Adrenal gland (tissue), 12 donors: ENCODE results near the gene CUL2. TPM values are rescaled to one million over a fixed set of nuclear protein-coding genes. Genes with fewer than 3 reads are reported as not detected.

Source experiments
- DNase-seq, 7 donors: peaks; one replicate each; pipeline ENCODE4 v3.0.0-alpha.2; 2019 to 2020
- H3K27ac ChIP-seq, 5 donors: fragments of 200-600 bp; sonication (generic) in 4 of 5; 1 replicate in 3 of 5; 2 replicates in 2 of 5; pipeline versions ENCODE4 v1.5.1 to v1.8.0; 2016 to 2020; ENCODE audit warnings: mild to moderate bottlenecking in 1 of 5
- H3K27me3 ChIP-seq: fragments of 200-600 bp; 2 replicates; pipeline ENCODE4 v1.8.0; 2021
- H3K36me3 ChIP-seq, 2 donors: fragments of 200-600 bp; replicated peaks in 1 of 2; 1 replicate in 1 of 2; 2 replicates in 1 of 2; pipeline versions ENCODE4 v1.5.1 to v1.8.0; 2018 to 2022
- H3K4me1 ChIP-seq, 2 donors: fragments of 200-600 bp; replicated peaks in 1 of 2; 1 replicate in 1 of 2; 2 replicates in 1 of 2; pipeline versions ENCODE4 v1.5.1 to v1.8.0; 2018 to 2021
- H3K4me3 ChIP-seq, 4 donors: fragments of 200-600 bp; sonication (generic) in 3 of 4; one replicate each; pipeline ENCODE4 v1.5.1; 2016 to 2018
- H3K9me3 ChIP-seq, 3 donors: fragments of 200-600 bp; sonication (generic) in 1 of 3; replicated peaks in 1 of 3; 1 replicate in 2 of 3; 2 replicates in 1 of 3; pipeline versions ENCODE4 v1.5.1 to v1.8.0; 2016 to 2021
- POLR2A ChIP-seq, 2 donors: fragments of 450-650 bp; IDR thresholded peaks; one replicate each; pipeline ENCODE4 v1.6.1; 2017; ENCODE audit warnings: antibody characterized with exemption in 2 of 2, mild to moderate bottlenecking in 2 of 2, moderate library complexity in 1 of 2
- WGBS, 4 donors: extraction: QIAGEN DNeasy Blood & Tissue Kit in 2 of 4; methylation state at CpG; one replicate each; pipeline versions ENCODE4 v1.1.5 to v1.1.7; 2013 to 2017; 5-methylcytosine and 5-hydroxymethylcytosine counted together
- intact Hi-C, 2 donors: fragments of 100-400 bp; cut with DNase I; formaldehyde crosslinking; loops; one replicate each; pipeline versions ENCODE4 v1.14.1 to v1.15.0; 2022 to 2023
- polyA plus RNA-seq, 3 donors: library from polyadenylated mRNA; stranded (reverse); fragments of 200-250 nt in 2 of 3; fragments of 350-450 nt in 1 of 3; fragmentation: Illumina TruSeq in 1 of 3; extraction: RNeasy Lipid Tissue Mini Kit (QIAGEN cat#74804) in 1 of 3; gene quantifications; one replicate each; pipeline ENCODE4 v1.2.3, GENCODE V29; 2013 to 2014
- total RNA-seq, 9 donors: library from RNA; depleted of rRNA in 4 of 9; stranded (reverse); fragments of >200 nt in 4 of 9; fragments of 120-200 nt in 1 of 9; fragmentation: NEBNext Ultra II Directional in 1 of 9; extraction: Animal tissue kit (Norgen Biotek cat#: 25700) in 1 of 9; gene quantifications; one replicate each; pipeline versions ENCODE4 v1.1.0 to v1.2.4, GENCODE V29; 2013 to 2023
- TF ChIP-seq, protein P1 (sequence below), 6 experiments: fragments of 450-650 bp in 4 of 6; fragments of 200-600 bp in 2 of 6; sonication (generic) in 1 of 6; IDR thresholded peaks; 1 replicate in 5 of 6; 2 replicates in 1 of 6; pipeline versions ENCODE4 v1.5.1 to v1.8.0; 2016 to 2021; ENCODE audit warnings: antibody characterized with exemption in 6 of 6, mild to moderate bottlenecking in 2 of 6, moderate library complexity in 1 of 6
- donor health status: healthy with polysubstance abuse.
- donor health status: Bipolar disorder and iron deficiency.
- donor health status: DM: yes; HTN: yes; CAD: no.
- donor health status: DM: no; HTN: no; CAD: no.
- donor health status: DM: no; HTN: no; CAD: no.
- donor health status: DM: yes; HTN: yes; CAD: no.

CUL2 gene
- total and polyA plus RNA-seq, 12 donors: 6.2 to 52.2 (median 26.1) TPM

DNA sequence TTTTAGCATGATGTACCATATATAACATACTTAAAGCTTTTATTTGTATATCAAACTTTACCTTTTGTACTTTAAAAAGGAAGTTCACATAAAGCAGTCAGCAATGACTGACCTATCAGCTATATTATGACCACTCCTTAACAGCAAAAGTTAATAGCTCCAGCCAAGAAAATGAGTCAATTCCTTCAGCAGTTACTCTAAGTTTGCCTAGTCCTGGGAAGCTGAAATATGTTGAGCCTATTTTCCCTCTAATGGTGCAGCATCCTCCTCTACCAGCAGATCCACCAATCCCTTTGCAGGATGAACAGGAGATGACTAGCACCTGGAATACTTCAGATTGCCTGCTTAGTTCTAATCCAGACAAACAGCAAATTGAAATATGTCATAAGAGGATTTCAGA lies 64.2 kb downstream of the CUL2 start:
- Histone ChIP-seq H3K9me3 (no peaks in the 10 kb centered on the region), H3K4me1 (no peaks in the 10 kb centered on the region), H3K4me3 (no peak overlapping the region), H3K27ac (no peak overlapping the region), H3K36me3 (peaks cover 0 to 35% of the 10 kb centered on the region in 2 donors), H3K27me3 (no peaks in the 10 kb centered on the region)
- no peak for DNase-seq
- TF ChIP-seq POLR2A (IDR thresholded peaks at IDR 0.05): no peak
- TF ChIP-seq, protein P1, sequence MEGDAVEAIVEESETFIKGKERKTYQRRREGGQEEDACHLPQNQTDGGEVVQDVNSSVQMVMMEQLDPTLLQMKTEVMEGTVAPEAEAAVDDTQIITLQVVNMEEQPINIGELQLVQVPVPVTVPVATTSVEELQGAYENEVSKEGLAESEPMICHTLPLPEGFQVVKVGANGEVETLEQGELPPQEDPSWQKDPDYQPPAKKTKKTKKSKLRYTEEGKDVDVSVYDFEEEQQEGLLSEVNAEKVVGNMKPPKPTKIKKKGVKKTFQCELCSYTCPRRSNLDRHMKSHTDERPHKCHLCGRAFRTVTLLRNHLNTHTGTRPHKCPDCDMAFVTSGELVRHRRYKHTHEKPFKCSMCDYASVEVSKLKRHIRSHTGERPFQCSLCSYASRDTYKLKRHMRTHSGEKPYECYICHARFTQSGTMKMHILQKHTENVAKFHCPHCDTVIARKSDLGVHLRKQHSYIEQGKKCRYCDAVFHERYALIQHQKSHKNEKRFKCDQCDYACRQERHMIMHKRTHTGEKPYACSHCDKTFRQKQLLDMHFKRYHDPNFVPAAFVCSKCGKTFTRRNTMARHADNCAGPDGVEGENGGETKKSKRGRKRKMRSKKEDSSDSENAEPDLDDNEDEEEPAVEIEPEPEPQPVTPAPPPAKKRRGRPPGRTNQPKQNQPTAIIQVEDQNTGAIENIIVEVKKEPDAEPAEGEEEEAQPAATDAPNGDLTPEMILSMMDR (IDR thresholded peaks at IDR 0.05): no peak
- intact Hi-C loops: no loop called here

DNA sequence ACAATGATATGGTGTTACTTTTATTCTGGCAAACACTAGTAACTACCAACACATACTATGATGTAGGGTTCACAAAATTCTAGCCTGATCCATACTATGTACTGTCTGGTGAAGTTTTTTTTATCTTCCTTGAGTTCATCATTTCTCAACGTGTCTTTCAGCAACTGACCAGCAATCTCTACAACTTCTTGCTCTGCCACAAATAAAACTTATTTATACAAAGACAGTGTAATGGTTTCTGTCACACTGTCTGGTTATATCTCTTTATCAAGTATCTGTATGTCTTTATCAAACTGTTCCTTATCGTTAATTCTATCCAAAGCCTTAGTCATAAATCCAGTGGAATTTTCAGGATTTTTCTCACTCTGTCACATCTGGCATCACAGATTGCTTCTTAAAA lies 69.7 kb downstream of the CUL2 start:
- H3K9me3 ChIP-seq: no peaks in the 10 kb centered on the region
- 71 to 79% (median 74%) methylated on average over 2 of the region's 2 CpGs for WGBS, 4 donors
- TF ChIP-seq, protein P1 (IDR thresholded peaks at IDR 0.05): no peak
- no peak for TF ChIP-seq POLR2A (IDR thresholded peaks at IDR 0.05)
- no peak overlapping the region for H3K27ac ChIP-seq
- DNase-seq: no peak
- no peak overlapping the region for H3K4me3 ChIP-seq
- no peaks in the 10 kb centered on the region for H3K27me3 ChIP-seq
- peaks cover 0 to 12% of the 10 kb centered on the region in 2 donors for H3K36me3 ChIP-seq
- H3K4me1 ChIP-seq: no peaks in the 10 kb centered on the region
- intact Hi-C loops: no loop called here

DNA sequence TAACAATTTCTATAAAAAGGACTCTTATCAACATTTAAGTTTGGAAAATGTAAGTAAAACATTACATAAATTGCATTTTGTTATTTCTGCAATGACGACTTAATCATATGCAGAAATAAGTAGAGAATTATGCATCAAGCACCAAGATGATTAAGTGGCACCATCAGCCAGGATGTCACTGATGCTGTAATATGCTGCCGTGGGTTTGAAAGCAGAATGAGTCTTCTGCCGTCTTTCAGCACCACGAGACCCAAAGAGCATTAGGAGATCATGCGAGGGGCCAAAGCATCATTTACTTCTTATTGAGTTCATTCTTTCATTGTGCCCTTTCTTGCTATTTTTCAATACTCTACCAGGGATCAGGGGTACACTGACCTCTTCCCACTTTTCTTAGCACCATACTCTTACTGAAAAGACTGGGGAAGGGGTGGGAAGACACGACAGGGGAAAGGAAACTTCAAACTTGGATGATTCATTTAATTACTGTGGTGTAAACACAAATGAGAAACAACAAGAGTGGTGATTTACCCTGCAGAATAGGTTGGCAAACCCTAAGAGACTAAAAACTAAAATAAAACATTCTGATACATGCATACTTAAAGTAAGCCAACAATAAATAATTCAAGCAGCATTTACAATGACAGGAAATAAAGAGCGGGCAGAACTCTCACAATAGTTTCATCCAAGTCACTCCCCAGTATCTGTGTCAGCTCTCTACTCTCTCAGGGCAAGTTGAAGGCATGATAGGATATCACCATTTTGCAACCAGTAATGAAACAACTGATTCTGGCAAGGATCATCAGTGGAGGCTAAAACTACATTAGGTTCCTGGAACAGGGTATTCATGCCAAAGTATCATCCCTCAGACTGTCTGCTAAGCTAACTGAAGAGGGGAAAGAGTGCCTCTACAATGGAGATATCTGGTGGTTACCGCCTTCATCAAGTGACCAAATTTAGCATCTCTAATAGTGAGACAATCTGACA lies 70.8 kb downstream of the CUL2 start:
- H3K27me3 ChIP-seq: no peaks in the 10 kb centered on the region
- TF ChIP-seq POLR2A (IDR thresholded peaks at IDR 0.05): no peak
- TF ChIP-seq, protein P1 (IDR thresholded peaks at IDR 0.05): no peak
- no peaks in the 10 kb centered on the region for H3K9me3 ChIP-seq
- peaks cover 0 to 4% of the 10 kb centered on the region in 2 donors for H3K36me3 ChIP-seq
- intact Hi-C loops: no loop called here
- no peak overlapping the region for H3K27ac ChIP-seq
- H3K4me3 ChIP-seq: no peak overlapping the region
- 83 to 88% (median 87%) methylated on average over 8 of the region's 8 CpGs for WGBS, 4 donors
- H3K4me1 ChIP-seq: no peaks in the 10 kb centered on the region
- no peak for DNase-seq

DNA sequence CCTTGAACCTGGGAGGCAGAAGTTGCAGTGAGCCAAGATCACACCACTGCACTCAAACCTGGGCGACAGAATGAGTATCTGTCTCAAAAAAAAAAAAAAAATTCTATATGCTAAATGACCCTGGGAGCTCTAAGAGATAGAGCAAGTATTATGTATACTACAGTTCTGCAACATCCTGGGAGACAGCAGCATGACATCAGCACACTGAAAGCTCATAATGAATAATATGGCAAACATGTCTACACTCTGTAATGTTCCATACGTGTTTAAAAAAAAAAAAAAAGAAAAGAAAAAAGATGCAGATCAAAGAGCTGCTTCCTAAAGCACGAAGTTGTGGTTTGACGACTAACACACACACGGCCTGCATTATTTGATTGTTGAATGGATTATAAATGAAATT lies 72.5 kb downstream of the CUL2 start:
- no peaks in the 10 kb centered on the region for H3K4me1 ChIP-seq
- H3K36me3 ChIP-seq: peaks cover 0 to 5% of the 10 kb centered on the region in 2 donors
- 86 to 91% (median 88%) methylated on average over 5 of the region's 5 CpGs for WGBS, 4 donors
- intact Hi-C loops: no loop called here
- no peaks in the 10 kb centered on the region for H3K9me3 ChIP-seq
- no peak overlapping the region for H3K4me3 ChIP-seq
- TF ChIP-seq, protein P1 (IDR thresholded peaks at IDR 0.05): no peak
- TF ChIP-seq POLR2A (IDR thresholded peaks at IDR 0.05): no peak
- H3K27me3 ChIP-seq: no peaks in the 10 kb centered on the region
- no peak overlapping the region for H3K27ac ChIP-seq
- no peak for DNase-seq
